Stimulated activated CD4-positive, alpha-beta T cell treated with anti-CD3 and anti-CD28 coated beads, TNF-alpha, amount 100 ng/mL, for 1 hour (primary cell): Measurements from ENCODE around the gene DYNLT4.
"Not testable (repeated sequence)": the region's sequence is repeated elsewhere in the genome, so short reads cannot be mapped to it uniquely, and the experiment has no call there.

ENCODE experiments used
- DNase-seq, 3 donors: peaks; one replicate each; pipeline ENCODE4 v3.0.0-alpha.2; 2020; ENCODE audit warnings: low read depth in 3 of 3, low spot score in 1 of 3

The DYNLT4 gene

GRCh38 chr1:44810101-44810761 is 3.1 kb upstream of the DYNLT4 start:
- DNase-seq: no peak

GRCh38 chr1:44808938-44809917 is 2.1 kb upstream of the DYNLT4 start:
- peak; percentile 66 to 80 (median 76) for DNase-seq

DNA sequence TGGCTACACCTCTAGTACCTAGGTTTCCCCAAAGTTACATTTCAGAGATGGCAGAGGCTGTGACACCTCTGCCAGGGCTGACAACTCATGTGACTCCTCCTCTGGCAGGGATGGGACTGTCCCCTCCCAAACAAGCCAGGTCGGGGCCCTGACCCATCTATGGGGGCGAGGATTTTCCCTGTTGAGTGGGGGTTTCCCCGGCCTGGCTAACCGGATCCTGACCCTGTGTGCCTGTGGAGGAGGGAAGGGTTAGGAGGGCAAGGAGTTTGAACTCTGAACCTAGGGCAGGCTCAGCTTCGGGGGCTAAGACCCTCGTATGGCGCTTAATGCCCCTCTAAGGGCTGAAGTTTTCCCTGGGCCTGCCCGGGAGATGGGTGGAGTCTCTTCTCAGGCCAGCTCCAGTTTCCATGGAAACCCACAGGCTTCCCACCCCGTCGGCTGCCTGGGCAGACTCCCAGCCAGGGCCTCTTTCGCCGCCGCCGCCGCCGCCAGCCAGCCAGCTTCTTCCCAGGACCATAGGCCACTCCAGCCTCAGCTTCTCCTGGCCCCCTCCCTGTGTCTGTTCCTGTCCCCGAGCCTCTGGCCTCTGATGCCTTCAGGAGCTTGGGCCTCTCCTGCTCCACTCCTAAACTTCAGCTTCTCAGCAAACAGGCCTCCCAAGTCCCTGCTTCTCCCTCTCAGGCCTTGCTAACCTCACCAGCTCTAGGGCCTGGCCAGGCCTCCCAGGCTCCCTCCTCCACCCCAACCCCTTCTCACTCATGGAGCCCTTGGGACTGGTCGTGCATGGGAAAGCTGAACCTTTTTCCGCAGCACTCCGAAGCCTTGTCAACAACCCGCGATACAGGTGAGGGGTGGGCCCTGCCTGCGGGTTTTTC is 1.1 kb upstream of the DYNLT4 start, which contains the start of gene BTBD19:
BTBD19 (plus strand) TSS at position 461 of the 875 bp plus-strand sequence; CDS start at position 759, 298 bp downstream.
- DNase-seq: peak in 1 of 3 donors; percentile 68

- DNase-seq: peak; percentile 68 to 87 (median 82)
Observed at GRCh38 chr1:44807364-44808062, 362 bp upstream of the DYNLT4 start.

GRCh38 chr1:44806025-44806703 is 987 bp downstream of the DYNLT4 start:
- no peak for DNase-seq

DNA sequence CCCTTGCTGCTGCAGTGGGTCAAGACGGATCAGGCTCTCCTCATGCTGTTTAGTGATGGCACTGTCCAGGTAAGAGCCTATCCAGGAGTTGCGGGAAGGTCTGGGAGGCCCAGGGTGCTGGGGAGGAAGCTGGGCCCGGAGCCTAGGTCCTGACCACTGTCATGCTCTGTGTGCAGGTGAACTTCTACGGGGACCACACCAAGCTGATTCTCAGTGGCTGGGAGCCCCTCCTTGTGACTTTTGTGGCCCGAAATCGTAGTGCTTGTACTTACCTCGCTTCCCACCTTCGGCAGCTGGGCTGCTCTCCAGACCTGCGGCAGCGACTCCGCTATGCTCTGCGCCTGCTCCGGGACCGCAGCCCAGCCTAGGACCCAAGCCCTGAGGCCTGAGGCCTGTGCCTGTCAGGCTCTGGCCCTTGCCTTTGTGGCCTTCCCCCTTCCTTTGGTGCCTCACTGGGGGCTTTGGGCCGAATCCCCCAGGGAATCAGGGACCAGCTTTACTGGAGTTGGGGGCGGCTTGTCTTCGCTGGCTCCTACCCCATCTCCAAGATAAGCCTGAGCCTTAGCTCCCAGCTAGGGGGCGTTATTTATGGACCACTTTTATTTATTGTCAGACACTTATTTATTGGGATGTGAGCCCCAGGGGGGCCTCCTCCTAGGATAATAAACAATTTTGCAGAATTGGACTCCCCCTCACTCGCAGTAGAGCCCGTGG is 1.7 kb downstream of the DYNLT4 start:
- DNase-seq: no peak

DNA sequence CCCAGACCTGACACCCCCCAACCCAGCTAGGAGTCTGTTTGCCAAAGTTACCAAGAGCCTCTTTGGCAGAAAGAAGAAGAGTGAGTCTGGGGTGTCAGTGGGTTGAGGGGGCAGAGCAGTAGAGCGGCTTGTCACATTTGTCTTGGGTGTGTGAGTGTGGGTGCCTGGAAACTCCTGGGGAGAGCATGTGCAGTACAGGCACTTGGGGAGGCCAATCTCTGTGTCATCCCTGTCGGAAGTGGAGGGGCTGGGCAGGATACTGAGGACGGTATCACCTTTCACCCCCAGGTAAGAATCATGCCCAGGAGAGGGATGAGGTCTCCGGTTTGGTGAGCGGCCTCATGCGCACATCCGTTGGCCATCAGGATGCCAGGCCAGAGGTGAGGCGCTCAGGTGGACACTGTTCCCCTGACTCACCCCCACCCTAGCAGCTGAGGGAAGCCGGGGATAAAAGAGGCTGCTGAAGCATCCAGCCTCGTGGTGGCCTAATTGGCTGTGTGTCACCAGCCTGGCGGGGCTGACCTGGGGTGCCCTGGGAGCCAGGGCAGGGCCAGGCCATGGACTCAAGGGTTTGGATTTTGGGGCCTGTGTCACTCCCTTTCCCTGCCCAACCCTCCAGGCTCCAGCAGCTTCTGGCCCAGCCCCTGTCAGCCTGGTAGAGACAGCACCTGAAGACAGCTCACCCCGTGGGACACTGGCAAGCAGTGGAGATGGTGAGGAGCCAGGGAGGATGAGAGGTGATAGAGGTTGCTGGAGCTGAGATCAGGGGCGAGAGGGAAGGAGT is 3.6 kb downstream of the DYNLT4 start:
- DNase-seq: no peak

DNA sequence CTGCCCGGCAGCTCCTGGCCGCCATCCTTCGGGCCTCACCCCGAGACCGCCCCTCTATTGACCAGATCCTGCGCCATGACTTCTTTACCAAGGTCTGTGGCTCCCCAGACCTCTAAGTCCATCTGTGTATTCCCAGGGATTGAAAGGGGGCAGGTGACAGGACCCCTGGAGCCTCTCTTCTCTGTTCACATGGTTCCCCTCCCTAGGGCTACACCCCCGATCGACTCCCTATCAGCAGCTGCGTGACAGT is 4.2 kb downstream of the DYNLT4 start:
- DNase-seq: no peak

DNA sequence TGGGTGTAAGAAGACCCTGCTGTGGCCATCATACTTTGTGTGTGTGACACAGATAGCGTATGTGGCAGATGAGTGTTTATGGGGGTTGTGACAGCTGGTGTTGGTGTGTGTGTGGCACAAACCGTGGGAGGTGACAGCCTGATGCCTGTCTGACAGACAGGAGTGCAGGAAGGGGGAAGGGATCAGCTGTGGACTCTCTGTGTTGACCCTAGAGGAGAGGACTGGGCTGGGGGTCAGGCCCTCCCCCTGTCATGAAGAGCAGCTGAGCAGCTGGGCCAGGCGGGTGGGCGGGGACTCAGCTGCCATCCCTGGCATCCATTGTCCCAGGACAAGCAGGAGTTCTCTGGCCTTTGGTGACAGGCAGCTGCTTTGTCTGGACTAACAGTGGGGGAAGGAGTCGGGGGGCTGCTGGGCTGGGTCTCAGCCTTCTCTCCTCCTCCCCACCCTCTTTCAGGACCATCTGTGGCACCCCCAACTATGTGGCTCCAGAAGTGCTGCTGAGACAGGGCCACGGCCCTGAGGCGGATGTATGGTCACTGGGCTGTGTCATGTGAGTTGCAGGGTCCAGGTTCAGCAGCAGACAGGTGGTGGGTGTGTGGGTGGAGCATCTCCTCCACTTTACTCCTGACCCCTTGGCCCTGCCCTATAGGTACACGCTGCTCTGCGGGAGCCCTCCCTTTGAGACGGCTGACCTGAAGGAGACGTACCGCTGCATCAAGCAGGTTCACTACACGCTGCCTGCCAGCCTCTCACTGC is 4.7 kb downstream of the DYNLT4 start:
- DNase-seq: no peak

DNA sequence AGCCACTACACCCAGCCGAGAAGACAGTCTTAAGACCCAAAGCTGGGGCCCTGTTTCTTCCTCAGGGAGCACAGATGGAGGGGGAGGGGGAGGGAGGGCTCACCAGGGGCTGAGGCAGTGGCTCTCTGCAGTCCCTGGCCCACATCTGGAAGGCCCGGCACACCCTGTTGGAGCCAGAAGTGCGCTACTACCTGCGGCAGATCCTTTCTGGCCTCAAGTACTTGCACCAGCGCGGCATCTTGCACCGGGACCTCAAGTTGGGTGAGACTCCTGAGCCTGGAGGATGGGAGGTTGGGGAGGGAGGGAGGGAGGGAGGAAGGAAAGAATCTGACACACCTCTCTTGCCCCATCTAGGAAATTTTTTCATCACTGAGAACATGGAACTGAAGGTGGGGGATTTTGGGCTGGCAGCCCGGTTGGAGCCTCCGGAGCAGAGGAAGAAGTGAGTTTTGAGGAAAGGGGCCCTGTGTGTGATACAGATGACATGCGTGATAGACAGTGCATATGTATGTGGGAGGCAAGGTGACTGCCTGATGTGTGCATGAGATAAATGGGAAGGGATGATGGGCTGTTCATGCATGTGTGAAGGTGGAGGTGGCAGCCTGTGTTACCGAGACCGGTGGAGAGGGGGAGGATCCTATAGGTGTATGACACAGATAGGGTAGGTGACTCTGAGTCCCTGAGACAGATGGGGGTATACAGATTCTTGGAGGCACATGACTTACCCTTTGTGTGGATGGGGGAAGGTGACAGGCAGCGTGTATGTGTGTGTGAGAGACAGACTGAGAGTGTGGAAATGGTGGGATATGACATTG is 5.5 kb downstream of the DYNLT4 start:
- DNase-seq: no peak

DNA sequence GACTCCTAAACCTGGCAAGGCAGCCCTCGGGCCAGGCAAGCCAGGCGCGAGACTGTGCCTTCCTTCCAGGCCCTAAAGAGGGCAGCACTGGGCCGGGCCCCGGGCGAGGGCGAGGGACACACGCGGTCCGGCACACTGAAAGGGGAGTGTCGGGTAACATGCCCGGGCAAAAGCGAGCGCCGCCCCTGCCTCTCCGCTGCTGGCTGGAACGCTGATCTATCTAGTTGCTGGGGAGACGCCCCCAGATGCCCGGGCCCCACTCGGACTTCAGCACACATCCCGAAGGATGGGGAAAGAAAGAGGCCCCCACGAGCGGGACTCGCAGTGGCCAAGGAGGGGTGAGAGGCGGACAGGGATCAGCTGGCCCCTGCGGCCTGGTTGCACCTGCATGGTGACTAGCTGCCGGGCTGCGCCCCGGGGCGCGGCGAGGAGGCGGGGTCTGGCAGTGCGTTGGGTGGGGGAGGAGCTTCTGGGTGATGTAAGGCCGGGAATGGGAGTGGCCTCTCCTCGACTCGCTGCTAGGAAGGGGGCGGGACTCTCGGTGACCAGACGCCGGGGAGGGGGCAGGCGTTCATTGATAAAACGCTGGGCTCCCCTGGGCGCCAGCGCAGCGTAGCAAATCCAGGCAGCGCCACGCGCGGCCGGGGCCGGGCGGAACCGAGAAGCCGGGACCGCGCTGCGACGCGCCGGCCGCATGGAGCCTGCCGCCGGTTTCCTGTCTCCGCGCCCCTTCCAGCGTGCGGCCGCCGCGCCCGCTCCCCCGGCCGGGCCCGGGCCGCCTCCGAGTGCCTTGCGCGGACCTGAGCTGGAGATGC is 7.2 kb downstream of the DYNLT4 start, which contains the start of gene PLK3:
PLK3 (plus strand) TSS at position 608 of the 815 bp plus-strand sequence; CDS start at position 695, 87 bp downstream.
- DNase-seq: peak; percentile 94 to 99 (median 98)

GRCh38 chr1:44798481-44799365 is 8.4 kb downstream of the DYNLT4 start:
- no peak for DNase-seq

DNA sequence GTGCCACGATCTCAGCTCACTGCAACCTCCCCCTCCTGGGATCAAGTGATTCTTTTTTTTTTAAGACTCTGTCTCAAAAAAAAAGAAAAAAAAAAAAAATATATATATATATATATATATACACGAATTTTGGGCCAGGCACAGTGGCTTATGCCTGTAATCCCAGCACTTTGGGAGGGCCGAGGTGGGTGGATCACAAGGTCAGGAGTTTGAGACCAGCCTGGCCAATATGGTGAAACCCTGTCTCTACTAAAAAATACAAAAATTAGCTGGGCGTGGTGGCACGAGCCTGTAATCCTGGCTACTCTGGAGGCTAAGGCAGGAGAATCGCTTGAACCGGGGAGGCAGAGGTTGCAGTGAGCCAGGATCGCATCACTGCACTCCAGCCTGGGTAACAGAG is 9.3 kb downstream of the DYNLT4 start:
- DNase-seq: not testable (repeated sequence)

DNA sequence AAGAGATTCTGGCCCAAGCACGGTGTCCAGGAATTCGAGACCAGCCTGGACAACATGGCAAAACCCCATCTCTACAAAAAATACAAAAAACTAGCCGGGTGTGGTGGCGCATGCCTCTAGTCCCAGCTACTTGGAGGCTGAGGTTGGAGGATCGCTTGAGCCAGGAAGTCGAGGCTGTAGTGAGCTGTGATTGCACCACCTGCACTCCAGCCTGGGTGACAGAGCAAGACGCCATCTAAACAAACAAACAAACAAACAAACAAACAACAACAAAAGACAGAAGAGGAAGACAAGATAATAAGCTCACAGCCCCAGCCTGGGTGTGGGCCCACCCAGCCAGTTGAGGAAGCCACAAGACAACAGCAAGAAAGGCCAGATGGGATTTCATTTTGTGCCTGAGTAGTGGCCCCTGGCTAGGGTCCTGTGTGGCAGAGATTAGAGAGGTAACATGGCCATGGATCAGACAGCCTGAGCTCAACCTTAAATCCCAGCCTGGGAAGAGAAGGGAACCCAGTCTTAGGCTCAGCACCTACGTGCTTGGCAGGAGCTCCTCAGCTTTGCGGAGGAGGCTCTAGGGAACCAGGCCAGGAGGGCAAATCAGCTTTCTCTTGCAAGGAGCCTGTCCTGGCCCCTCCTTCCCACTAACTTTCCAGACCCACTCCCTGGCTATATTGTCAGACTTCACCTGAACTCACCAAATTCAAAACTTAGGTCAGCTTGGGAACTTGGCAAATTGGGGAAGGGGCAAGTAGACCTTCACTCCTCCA is 14.2 kb downstream of the DYNLT4 start:
- DNase-seq: no peak
